GM12865 (cell line): ENCODE results near the gene EHD1.
A peak's percentile ranks its signal among the peaks of the same experiment; 100 is the strongest.

Experiments
- DNase-seq: peaks from one replicate; pipeline ENCODE4 v3.0.0; 2010; ENCODE audit warnings: low read depth
- H3K4me3 ChIP-seq: 2 replicates; pipeline ENCODE4 v1.5.1; 2011; ENCODE audit warnings: mild to moderate bottlenecking, low read depth, low read length, control low read depth
- CTCF ChIP-seq: IDR thresholded peaks from 2 replicates; pipeline ENCODE4 v1.5.1; 2011; ENCODE audit warnings: low read length, control low read depth, low read depth, inconsistent platforms; ENCODE audit not compliant: insufficient read depth; ENCODE audit errors: missing control alignments

Gene EHD1

GRCh38 chr11:64868904-64869570, 9.4 kb downstream of the EHD1 start:
- TF ChIP-seq CTCF: no peak
- peak; percentile 74 for DNase-seq
- peak overlapping the region; percentile 55 for H3K4me3 ChIP-seq

GRCh38 chr11:64867748-64868462, 10.5 kb downstream of the EHD1 start:
- DNase-seq: no peak
- H3K4me3 ChIP-seq: no peak overlapping the region
- TF ChIP-seq CTCF: no peak

GRCh38 chr11:64866173-64866491, 12.3 kb downstream of the EHD1 start:
- no peak for TF ChIP-seq CTCF
- H3K4me3 ChIP-seq: peak overlapping the region; percentile 44
- DNase-seq: peak; percentile 67

GRCh38 chr11:64865286-64866172, 12.9 kb downstream of the EHD1 start:
- peak overlapping the region; percentile 69 for H3K4me3 ChIP-seq
- TF ChIP-seq CTCF: no peak
- peak; percentile 91 for DNase-seq

DNA sequence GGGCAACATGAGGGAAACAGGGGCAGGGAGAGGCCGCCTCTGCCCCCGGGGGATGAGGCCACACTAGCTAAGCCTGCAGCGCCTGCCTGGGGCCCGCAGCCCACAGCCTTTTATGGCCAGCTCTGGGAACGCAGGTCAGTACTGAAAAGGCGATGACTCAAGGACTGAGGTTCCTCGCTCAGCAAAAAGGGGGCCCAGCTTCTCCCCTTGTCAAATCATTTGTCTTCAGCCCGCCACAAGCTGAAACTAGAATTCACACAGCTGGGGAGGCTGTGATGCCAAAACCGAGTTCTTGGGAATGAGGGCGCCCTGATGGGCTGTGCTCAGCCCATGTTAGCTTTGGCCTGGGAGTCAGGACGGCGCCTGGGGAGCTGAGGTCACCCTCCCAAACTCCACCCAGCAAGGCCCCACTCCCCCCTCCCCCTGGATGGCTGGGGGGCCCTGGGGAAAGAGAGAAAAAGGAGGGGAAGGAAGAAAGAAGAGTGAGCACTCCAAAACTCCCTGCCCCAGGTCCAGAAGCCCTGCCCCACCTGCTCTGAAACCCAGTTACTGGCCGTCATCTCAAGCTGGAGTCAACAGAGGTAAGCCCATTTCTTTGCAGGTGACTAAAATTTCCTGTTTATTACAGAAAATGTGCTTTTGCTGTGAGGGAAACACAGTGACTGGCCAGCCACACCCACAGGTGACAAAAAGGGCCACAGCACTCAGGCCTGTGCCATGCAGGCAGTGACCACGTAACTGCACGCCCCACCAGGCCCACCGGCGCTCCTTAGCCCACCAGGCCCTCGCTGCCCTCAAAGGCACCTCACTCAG, 13.7 kb downstream of the EHD1 start:
- TF ChIP-seq CTCF: no peak
- DNase-seq: peak; percentile 90
- H3K4me3 ChIP-seq: peak overlapping the region; percentile 69

DNA sequence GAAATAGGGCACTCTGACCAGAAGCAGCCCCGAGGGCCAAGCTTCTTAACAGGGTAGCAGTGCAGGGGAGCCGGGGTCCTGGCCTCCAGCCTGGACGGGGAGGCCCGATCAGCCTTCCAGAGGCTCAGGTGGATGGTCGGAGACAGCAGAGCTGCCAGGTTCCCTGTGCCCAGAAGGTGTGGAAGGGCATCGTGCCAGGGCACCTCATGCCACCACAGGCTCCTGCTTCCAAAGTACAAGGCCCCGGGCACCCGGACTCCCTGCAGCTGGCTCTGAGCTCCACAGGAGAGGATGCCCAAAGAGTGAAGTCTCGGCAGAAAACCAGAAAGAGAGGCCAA, 14.3 kb downstream of the EHD1 start:
- H3K4me3 ChIP-seq: peak overlapping the region; percentile 69
- DNase-seq: peak; percentile 27
- no peak for TF ChIP-seq CTCF
